ENCODE results near the gene EPAS1. TPM values are rescaled to one million over a fixed set of nuclear protein-coding genes. Genes with fewer than 3 reads are reported as not detected.

EPAS1 gene
- total and polyA plus RNA-seq, 2 of the 8 experiments (the other 6 are each of a cell fraction or from before 2014, with no cell fraction given) = 2.0 to 4.9 TPM

GRCh38 chr2:46377666-46378560, 80.7 kb downstream of the EPAS1 start:
- H2BK12ac ChIP-seq (ENCODE audit: low read depth, low read length) = no peak overlapping the region
- H2BK5ac ChIP-seq (ENCODE audit: low read depth, low read length) = no peak overlapping the region
- H3K56ac ChIP-seq (replicated peaks; ENCODE audit: insufficient read length, low read depth, low read length) = no peak overlapping the region
- peaks cover 0 to 3% of the 10 kb centered on the region in 2 experiments; a peak in 1 of 4 replicates for H3K9me3 ChIP-seq (ENCODE audit: insufficient read depth in 2 of 2, low read depth in 1 of 2, low read length in 1 of 2)
- ChIA-PET POLR2A (ENCODE audit: partially characterized antibody) (interaction anchor here (0.5 kb wide), 1 partner anchor 1845 kb away, joined by 3 read pairs; no protein-coding TSS in a partner anchor), CTCF (ENCODE audit: partially characterized antibody) (interaction anchor here (0.8 to 6.5 kb wide), 5 partner anchors 11 to 78 kb away, joined by 3 to 43 read pairs (median 3); no protein-coding TSS in a partner anchor)
- no peaks in the 10 kb centered on the region for H3K79me1 ChIP-seq (ENCODE audit: low read depth, low read length)
- H4K5ac ChIP-seq (ENCODE audit: insufficient read length, low read depth, low read length) = no peak overlapping the region
- H3K9ac ChIP-seq (replicated peaks in 1 of 4; ENCODE audit: extremely low read depth in 1 of 4, low read depth in 3 of 4, low read length in 3 of 4) = no peak overlapping the region
- TF ChIP-seq RXRA (IDR thresholded peaks at IDR 0.05; ENCODE audit: insufficient read depth, low read depth, low read length) = no peak
- TF ChIP-seq EZH2 (IDR thresholded peaks at IDR 0.05; ENCODE audit: low read depth, low read length, severe bottlenecking) = no peak
- TF ChIP-seq POU5F1 (IDR thresholded peaks at IDR 0.05; ENCODE audit: low read depth, low read length) = no peak
- TF ChIP-seq SUZ12 (IDR thresholded peaks at IDR 0.05; ENCODE audit: low read length) = no peak
- no peak for TF ChIP-seq ATF3 (IDR thresholded peaks at IDR 0.05; ENCODE audit: insufficient read depth, low read depth, low read length)
- no peak for TF ChIP-seq RFX5 (IDR thresholded peaks at IDR 0.05; ENCODE audit: borderline replicate concordance, low read depth, low read length)
- TF ChIP-seq JUND (IDR thresholded peaks at IDR 0.05; ENCODE audit: low read length) = no peak
- TF ChIP-seq E2F6 (IDR thresholded peaks at IDR 0.05) = no peak
- TF ChIP-seq SP4 (IDR thresholded peaks at IDR 0.05; ENCODE audit: low read length) = no peak
- no peak for FAIRE-seq
- no peak overlapping the region for H3K23ac ChIP-seq (ENCODE audit: insufficient read length)
- no peaks in the 10 kb centered on the region for H3K23me2 ChIP-seq (ENCODE audit: low read depth, low read length)
- H2AFZ ChIP-seq (ENCODE audit: low read length) = no peak overlapping the region
- no peak overlapping the region for H2BK20ac ChIP-seq (ENCODE audit: low read length)
- H3K4me2 ChIP-seq (ENCODE audit: insufficient read depth in 1 of 2, low read depth in 2 of 2, low read length in 2 of 2) = no peak overlapping the region
- H2BK120ac ChIP-seq (replicated peaks; ENCODE audit: low read depth, low read length) = no peak overlapping the region
- no peak for DNase-seq (ENCODE audit: low read depth in 1 of 2, low spot score in 2 of 2)
- no peak overlapping the region for H3K18ac ChIP-seq (ENCODE audit: extremely low read depth, low read length)
- H4K91ac ChIP-seq (replicated peaks; ENCODE audit: insufficient read length, low read length) = no peak overlapping the region
- H3K27ac ChIP-seq (ENCODE audit: low read depth, low read length) = no peak overlapping the region
- no peak overlapping the region for H3K14ac ChIP-seq (ENCODE audit: insufficient read length)
- no peaks in the 10 kb centered on the region for H3K79me2 ChIP-seq (ENCODE audit: control insufficient read depth in 1 of 2, insufficient read depth in 2 of 2, low read length in 2 of 2)
- H4K8ac ChIP-seq (ENCODE audit: extremely low read depth, insufficient read depth, low read length) = no peak overlapping the region
- H4K20me1 ChIP-seq (replicated peaks in 1 of 2; ENCODE audit: control insufficient read depth in 1 of 2, insufficient read depth in 2 of 2, low read length in 2 of 2) = peaks cover 0 to 2% of the 10 kb centered on the region in 2 experiments
- no peak overlapping the region for H2AK5ac ChIP-seq (ENCODE audit: low read depth, low read length)
- no peaks in the 10 kb centered on the region for H3K27me3 ChIP-seq (replicated peaks in 1 of 4; ENCODE audit: control insufficient read depth in 3 of 4, extremely low read depth in 1 of 4, insufficient read depth in 3 of 4, low read length in 3 of 4)
- H2BK15ac ChIP-seq (ENCODE audit: low read length) = no peak overlapping the region
- H3K4me3 ChIP-seq (ENCODE audit: extremely low read depth in 1 of 4, insufficient read depth in 2 of 4, low read depth in 3 of 4, low read length in 4 of 4) = no peak overlapping the region
- H3K4me1 ChIP-seq (replicated peaks in 1 of 4; ENCODE audit: control insufficient read depth in 3 of 4, insufficient read depth in 4 of 4, low read length in 3 of 4) = no peaks in the 10 kb centered on the region
- WGBS, 2 experiments (ENCODE audit: extremely low coverage in 1 of 2, insufficient coverage in 1 of 2, insufficient read length in 1 of 2, insufficient replicate concordance in 2 of 2, low coverage in 1 of 2, low lambda C conversion rate in 2 of 2, missing lambda C conversion rate in 1 of 2) = 91% methylated on average over 16 of the region's 16 CpGs; no CpG with 5 or more reads in 1 of the 2 experiments
- no peak overlapping the region for H3K4ac ChIP-seq (replicated peaks; ENCODE audit: insufficient read length, low read depth, low read length)
- H3K36me3 ChIP-seq (ENCODE audit: control insufficient read depth in 2 of 4, insufficient read depth in 4 of 4, low read length in 3 of 4) = no peaks in the 10 kb centered on the region
